Suprapubic skin (tissue), 3 donors: Measurements from ENCODE around the gene BCKDHB.

ENCODE experiments used
- CTCF ChIP-seq, 2 donors: fragments of 200-600 bp in 1 of 2; fragments of 450-650 bp in 1 of 2; sonication (generic) in 1 of 2; IDR thresholded peaks; one replicate each; pipeline ENCODE4 v1.5.1; 2016 to 2019; ENCODE audit warnings: antibody characterized with exemption in 2 of 2, mild to moderate bottlenecking in 1 of 2, moderate library complexity in 1 of 2
- EP300 ChIP-seq: sonication (generic); formaldehyde crosslinking; IDR thresholded peaks from one replicate; pipeline ENCODE4 v1.6.1; 2017; ENCODE audit warnings: antibody characterized with exemption
- POLR2A ChIP-seq, 2 donors: fragments of 450-650 bp; IDR thresholded peaks; one replicate each; pipeline ENCODE4 v1.6.1; 2017; ENCODE audit warnings: antibody characterized with exemption in 2 of 2, mild to moderate bottlenecking in 2 of 2, moderate library complexity in 2 of 2

GRCh38 chr6:80348263-80348662 lies 241.8 kb downstream of the BCKDHB start:
- TF ChIP-seq POLR2A (IDR thresholded peaks at IDR 0.05): no peak
- no peak for TF ChIP-seq CTCF (IDR thresholded peaks at IDR 0.05)
- TF ChIP-seq EP300: no peak
